GM12872 (cell line): ENCODE results near the gene SOX2.

Experiments
- TF ChIP-seq, protein P1 (sequence below): IDR thresholded peaks from 3 replicates; pipeline ENCODE4 v1.5.1; 2011; ENCODE audit warnings: low read depth, mild to moderate bottlenecking, low read length, moderate library complexity; ENCODE audit not compliant: insufficient read depth

SOX2 gene

DNA sequence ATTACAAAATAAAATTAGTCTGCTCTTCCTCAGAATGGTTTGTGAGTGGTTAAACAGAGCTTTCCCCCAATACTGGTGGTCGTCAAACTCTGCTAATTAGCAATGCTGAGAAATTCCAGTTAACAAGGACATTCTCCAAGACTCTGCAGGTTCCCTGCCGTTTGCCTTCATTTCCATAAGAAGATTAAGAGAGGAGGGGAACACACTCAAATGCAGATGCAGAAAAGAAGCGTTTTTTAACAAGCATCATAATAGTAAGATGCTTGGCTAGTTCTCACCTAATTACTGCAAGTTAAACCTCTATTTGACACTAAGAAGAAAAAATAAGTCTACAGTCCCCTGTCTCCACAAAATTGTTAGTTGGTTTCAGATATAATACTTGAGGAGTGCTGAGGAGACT is 3.7 kb upstream of the SOX2 start:
- TF ChIP-seq, protein P1, sequence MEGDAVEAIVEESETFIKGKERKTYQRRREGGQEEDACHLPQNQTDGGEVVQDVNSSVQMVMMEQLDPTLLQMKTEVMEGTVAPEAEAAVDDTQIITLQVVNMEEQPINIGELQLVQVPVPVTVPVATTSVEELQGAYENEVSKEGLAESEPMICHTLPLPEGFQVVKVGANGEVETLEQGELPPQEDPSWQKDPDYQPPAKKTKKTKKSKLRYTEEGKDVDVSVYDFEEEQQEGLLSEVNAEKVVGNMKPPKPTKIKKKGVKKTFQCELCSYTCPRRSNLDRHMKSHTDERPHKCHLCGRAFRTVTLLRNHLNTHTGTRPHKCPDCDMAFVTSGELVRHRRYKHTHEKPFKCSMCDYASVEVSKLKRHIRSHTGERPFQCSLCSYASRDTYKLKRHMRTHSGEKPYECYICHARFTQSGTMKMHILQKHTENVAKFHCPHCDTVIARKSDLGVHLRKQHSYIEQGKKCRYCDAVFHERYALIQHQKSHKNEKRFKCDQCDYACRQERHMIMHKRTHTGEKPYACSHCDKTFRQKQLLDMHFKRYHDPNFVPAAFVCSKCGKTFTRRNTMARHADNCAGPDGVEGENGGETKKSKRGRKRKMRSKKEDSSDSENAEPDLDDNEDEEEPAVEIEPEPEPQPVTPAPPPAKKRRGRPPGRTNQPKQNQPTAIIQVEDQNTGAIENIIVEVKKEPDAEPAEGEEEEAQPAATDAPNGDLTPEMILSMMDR, result no peak

DNA sequence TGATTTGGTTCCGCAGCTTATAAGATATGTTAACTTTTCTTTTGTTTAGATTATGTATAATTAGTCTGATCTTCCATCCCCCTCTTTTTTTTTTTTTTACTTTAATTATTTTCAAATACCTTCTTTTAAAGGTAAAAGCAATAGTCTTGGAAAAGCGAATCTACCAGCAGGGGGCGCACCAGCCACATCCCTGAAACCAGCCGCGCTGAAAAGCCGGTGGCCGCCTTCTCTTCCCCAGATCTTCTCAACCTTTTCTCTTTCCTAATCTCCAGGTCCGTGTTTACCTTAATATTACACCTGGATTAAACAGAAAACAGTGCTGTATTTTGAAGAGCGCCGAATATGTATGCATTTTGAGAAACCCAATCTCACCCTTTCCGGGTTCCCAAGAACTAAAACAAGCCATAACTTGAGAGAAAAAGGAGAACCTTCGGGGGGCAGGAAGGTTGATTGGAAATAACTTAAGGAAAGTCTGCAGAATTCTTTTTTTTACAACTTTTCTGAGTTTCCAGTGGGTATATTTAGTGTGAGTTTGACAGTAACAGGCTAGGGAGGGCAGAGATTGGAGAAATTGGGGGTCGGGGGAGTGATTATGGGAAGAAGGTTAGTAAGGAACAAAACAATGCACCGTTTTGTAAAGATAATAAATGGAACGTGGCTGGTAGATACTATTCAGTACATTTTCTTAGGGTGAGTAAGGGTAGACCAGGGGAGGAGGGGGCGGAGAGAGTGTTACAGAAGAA is 2.0 kb upstream of the SOX2 start:
- TF ChIP-seq, protein P1, result peak; percentile 57; the same call in 2 of the 3 replicates

DNA sequence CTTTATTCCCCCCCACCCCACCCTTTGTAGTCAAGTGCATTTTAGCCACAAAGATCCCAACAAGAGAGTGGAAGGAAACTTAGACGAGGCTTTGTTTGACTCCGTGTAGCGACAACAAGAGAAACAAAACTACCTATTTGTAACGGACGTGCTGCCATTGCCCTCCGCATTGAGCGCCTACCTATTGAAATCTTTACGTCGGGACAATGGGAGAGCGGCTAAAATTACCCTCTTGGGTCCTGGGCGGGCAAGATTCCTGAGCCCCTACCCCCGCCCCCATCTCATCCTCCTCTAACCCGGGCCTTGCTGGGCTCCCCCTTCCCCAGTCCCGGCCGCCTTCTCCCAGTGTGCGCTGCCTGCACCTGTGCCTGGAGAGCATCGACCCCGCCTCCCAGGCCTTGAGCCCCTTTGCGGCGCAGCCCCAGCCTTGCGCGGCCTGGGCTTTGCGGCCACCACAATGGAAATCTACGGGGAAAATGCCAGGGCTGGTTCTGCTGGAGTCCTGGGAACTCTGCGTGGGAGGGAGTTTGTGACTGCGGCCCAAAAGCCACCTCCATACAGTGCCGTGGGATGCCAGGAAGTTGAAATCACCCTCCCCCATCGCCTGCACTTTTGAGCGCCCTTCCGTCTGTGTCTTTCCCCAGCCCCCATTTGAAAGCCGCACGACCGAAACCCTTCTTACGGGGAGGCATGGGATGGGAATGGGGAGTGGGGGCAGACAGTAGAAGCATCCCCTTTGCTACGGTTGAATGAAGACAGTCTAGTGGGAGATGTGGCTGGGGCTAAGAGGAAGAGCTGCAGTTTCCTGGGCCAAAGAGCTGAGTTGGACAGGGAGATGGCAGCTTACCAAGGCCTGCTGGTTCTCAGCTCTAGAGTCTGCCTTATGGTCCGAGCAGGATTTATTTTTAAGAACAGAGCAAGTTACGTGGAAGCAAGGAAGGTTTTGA is 1.1 kb upstream of the SOX2 start:
- TF ChIP-seq, protein P1, result no peak

DNA sequence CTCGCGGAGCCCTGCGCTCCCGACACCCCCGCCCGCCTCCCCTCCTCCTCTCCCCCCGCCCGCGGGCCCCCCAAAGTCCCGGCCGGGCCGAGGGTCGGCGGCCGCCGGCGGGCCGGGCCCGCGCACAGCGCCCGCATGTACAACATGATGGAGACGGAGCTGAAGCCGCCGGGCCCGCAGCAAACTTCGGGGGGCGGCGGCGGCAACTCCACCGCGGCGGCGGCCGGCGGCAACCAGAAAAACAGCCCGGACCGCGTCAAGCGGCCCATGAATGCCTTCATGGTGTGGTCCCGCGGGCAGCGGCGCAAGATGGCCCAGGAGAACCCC is 464 bp downstream of the SOX2 start:
- TF ChIP-seq, protein P1, result no peak

- TF ChIP-seq, protein P1, result no peak
Observed at GRCh38 chr3:181712553-181713279, 991 bp downstream of the SOX2 start.

- TF ChIP-seq, protein P1, result no peak
Observed at GRCh38 chr3:181713280-181713647, 1.5 kb downstream of the SOX2 start.
